CD14-positive monocyte (primary cell): Measurements from ENCODE around the gene ETS1. TPM values are rescaled to one million over a fixed set of nuclear protein-coding genes. Genes with fewer than 3 reads are reported as not detected.

ENCODE experiments used
- DNase-seq, 3 donors: peaks; one replicate each; pipeline ENCODE4 v3.0.0-alpha.2; 2011 to 2022
- H2AFZ ChIP-seq: 2 replicates; pipeline ENCODE4 v1.6.0; 2012; ENCODE audit warnings: mild to moderate bottlenecking, low read depth, low read length, inconsistent platforms; ENCODE audit not compliant: insufficient read depth, poor library complexity, severe bottlenecking
- H3K27ac ChIP-seq, 2 donors: 1 replicate in 1 of 2; 2 replicates in 1 of 2; pipeline ENCODE4 v1.5.1; 2012 to 2013; ENCODE audit warnings: low read length in 2 of 2, control low read depth in 1 of 2, inconsistent platforms in 1 of 2, low read depth in 1 of 2, mild to moderate bottlenecking in 1 of 2
- H3K27me3 ChIP-seq, 2 donors: one replicate each; pipeline versions ENCODE4 v1.6.0 to v1.6.1; 2011 to 2013; ENCODE audit warnings: low read length in 2 of 2; ENCODE audit not compliant: control insufficient read depth in 2 of 2, insufficient read depth in 2 of 2
- H3K36me3 ChIP-seq, 2 donors: replicated peaks in 1 of 2; 1 replicate in 1 of 2; 2 replicates in 1 of 2; pipeline versions ENCODE4 v1.5.1 to v1.6.1; 2012 to 2013; ENCODE audit warnings: low read length in 2 of 2, control low read depth in 1 of 2, inconsistent platforms in 1 of 2, mild to moderate bottlenecking in 1 of 2; ENCODE audit not compliant: insufficient read depth in 2 of 2, control insufficient read depth in 1 of 2
- H3K4me1 ChIP-seq, 2 donors: 1 replicate in 1 of 2; 2 replicates in 1 of 2; pipeline versions ENCODE4 v1.5.1 to v1.6.1; 2012 to 2013; ENCODE audit warnings: low read length in 2 of 2, control low read depth in 1 of 2, inconsistent platforms in 1 of 2, mild to moderate bottlenecking in 1 of 2, moderate library complexity in 1 of 2; ENCODE audit not compliant: insufficient read depth in 2 of 2, control insufficient read depth in 1 of 2
- H3K4me2 ChIP-seq: replicated peaks from 2 replicates; pipeline ENCODE3; 2012; ENCODE audit warnings: low read length, moderate library complexity, mild to moderate bottlenecking; ENCODE audit not compliant: poor library complexity, severe bottlenecking; ENCODE audit errors: extremely low read depth
- H3K4me3 ChIP-seq, 3 experiments: fragments of 200-600 bp in 1 of 3; sonication (generic) in 1 of 3; replicated peaks in 1 of 3; 1 replicate in 2 of 3; 2 replicates in 1 of 3; pipeline ENCODE4 v1.5.1; 2011 to 2013; ENCODE audit warnings: low read length in 3 of 3, mild to moderate bottlenecking in 3 of 3, control low read depth in 2 of 3, low read depth in 2 of 3, inconsistent platforms in 1 of 3, moderate library complexity in 1 of 3
- H3K79me2 ChIP-seq: 2 replicates; pipeline ENCODE4 v1.6.0; 2012; ENCODE audit warnings: mild to moderate bottlenecking, control low read depth, inconsistent platforms, low read length, moderate library complexity; ENCODE audit not compliant: insufficient read depth
- H3K9ac ChIP-seq: 2 replicates; pipeline ENCODE4 v1.6.0; 2017; ENCODE audit warnings: low read length, mild to moderate bottlenecking; ENCODE audit not compliant: insufficient read depth, poor library complexity, severe bottlenecking
- H3K9me3 ChIP-seq, 2 donors: replicated peaks in 1 of 2; 1 replicate in 1 of 2; 2 replicates in 1 of 2; pipeline versions ENCODE4 v1.5.1 to v1.6.1; 2012 to 2013; ENCODE audit warnings: low read length in 2 of 2, control low read depth in 1 of 2; ENCODE audit not compliant: control insufficient read depth in 1 of 2, insufficient read depth in 1 of 2
- H4K20me1 ChIP-seq: 2 replicates; pipeline ENCODE4 v1.6.0; 2012; ENCODE audit warnings: mild to moderate bottlenecking, low read length, control low read depth, moderate library complexity; ENCODE audit not compliant: insufficient read depth
- H3K27ac Mint-ChIP-seq, 7 donors: one replicate each; pipeline ENCODE4 v1.8.0; 2020; ENCODE audit warnings: mild to moderate bottlenecking in 7 of 7, mixed read lengths in 7 of 7, moderate library complexity in 6 of 7, inconsistent platforms in 2 of 7
- H3K27me3 Mint-ChIP-seq, 3 donors: one replicate each; pipeline ENCODE4 v1.8.0; 2021 to 2022; ENCODE audit warnings: low read depth in 3 of 3, mild to moderate bottlenecking in 3 of 3, mixed read lengths in 3 of 3, moderate library complexity in 3 of 3, inconsistent platforms in 1 of 3
- H3K36me3 Mint-ChIP-seq, 2 donors: one replicate each; pipeline ENCODE4 v1.8.0; 2020; ENCODE audit warnings: mixed read lengths in 2 of 2, inconsistent platforms in 1 of 2, mild to moderate bottlenecking in 1 of 2
- H3K4me1 Mint-ChIP-seq: one replicate; pipeline ENCODE4 v1.8.0; 2020; ENCODE audit warnings: mild to moderate bottlenecking, mixed read lengths
- H3K4me3 Mint-ChIP-seq, 2 donors: one replicate each; pipeline ENCODE4 v1.8.0; 2020; ENCODE audit warnings: mild to moderate bottlenecking in 2 of 2, mixed read lengths in 2 of 2, moderate library complexity in 1 of 2
- H3K9me3 Mint-ChIP-seq, 7 donors: one replicate each; pipeline ENCODE4 v1.8.0; 2020 to 2022; ENCODE audit warnings: mixed read lengths in 7 of 7, mild to moderate bottlenecking in 6 of 7, moderate library complexity in 6 of 7, inconsistent platforms in 2 of 7
- WGBS: methylation state at CpG from one replicate; pipeline ENCODE4 v1.1.5; 2013; ENCODE audit warnings: missing lambda C conversion rate; ENCODE audit not compliant: insufficient coverage; 5-methylcytosine and 5-hydroxymethylcytosine counted together
- intact Hi-C, 2 donors: fragments of 100-400 bp; cut with micrococcal nuclease; formaldehyde crosslinking; loops; one replicate each; pipeline versions ENCODE4 v1.15.0 to v1.15.1; 2023
- polyA plus RNA-seq, 3 donors: library from polyadenylated mRNA; depleted of rRNA in 1 of 3; unstranded in 2 of 3; stranded (reverse) in 1 of 3; fragments of 300-500 nt in 2 of 3; fragments of >200 nt in 1 of 3; fragmentation: Illumina TruSeq in 2 of 3; gene quantifications; 1 replicate in 2 of 3; 2 replicates in 1 of 3; pipeline ENCODE4 v1.2.3, GENCODE V29; 2012 to 2021
- TF ChIP-seq, protein P1 (sequence below): fragments of 200-600 bp; IDR thresholded peaks from one replicate; pipeline ENCODE4 v1.8.0; 2022; ENCODE audit warnings: antibody characterized with exemption, mild to moderate bottlenecking

ETS1 gene
- polyA plus RNA-seq, 3 donors, result 0.67 to 1.6 (median 1.6) TPM

DNA sequence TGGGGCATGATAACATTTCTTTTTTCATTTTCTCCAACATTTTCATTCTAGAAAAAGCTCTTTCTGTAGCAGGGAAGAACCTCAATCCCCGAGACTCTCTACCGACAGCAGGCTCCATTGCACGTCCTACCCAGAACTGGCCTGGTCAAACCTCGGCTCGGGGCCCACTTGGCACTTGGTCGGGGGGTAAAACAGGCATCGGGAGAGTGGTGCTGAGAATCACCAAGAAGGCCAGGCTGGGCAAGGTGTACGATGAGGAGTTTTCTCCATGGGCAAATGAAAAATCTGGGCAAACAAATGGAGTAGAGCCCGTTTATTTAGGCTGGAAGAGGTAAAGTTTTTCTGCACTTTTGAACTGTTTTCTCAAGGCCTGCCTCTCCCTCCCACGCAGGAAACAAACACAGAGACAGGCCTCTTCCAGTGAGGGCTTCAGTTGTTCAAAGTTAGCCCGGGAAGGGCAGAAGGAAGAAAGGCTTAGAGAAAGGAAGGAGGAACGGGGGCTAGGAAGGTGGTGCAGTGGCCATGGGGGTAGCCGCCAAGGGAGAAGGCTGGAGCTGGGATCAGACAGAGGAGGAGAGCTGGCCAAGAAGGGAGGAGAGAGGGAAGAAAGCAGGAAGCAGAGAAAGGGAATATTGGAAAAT is 87.6 kb downstream of the ETS1 start:
- no peaks in the 10 kb centered on the region for H3K79me2 ChIP-seq
- Mint-ChIP-seq H3K36me3 (peaks cover 0 to 5% of the 10 kb centered on the region in 2 donors), H3K27me3 (peaks cover 0 to 4% (median 2%) of the 10 kb centered on the region in 3 donors), H3K27ac (peak overlapping the region in 3 of 7 donors; percentile 8 to 17 (median 17)), H3K9me3 (peaks cover 0 to 2% (median 0%) of the 10 kb centered on the region in 7 donors), H3K4me3 (no peak overlapping the region), H3K4me1 (peaks cover 36% of the 10 kb centered on the region)
- H3K4me1 ChIP-seq, result peaks cover 0 to 10% of the 10 kb centered on the region in 2 donors
- no peaks in the 10 kb centered on the region for H3K27me3 ChIP-seq
- 97% methylated on average over 10 of the region's 13 CpGs for WGBS
- H3K27ac ChIP-seq, result no peak overlapping the region
- no peaks in the 10 kb centered on the region for H3K9me3 ChIP-seq
- H3K4me2 ChIP-seq, result no peak overlapping the region
- no peak for DNase-seq
- no peaks in the 10 kb centered on the region for H4K20me1 ChIP-seq
- H2AFZ ChIP-seq, result no peak overlapping the region
- intact Hi-C loops, result no loop called here
- no peaks in the 10 kb centered on the region for H3K36me3 ChIP-seq
- TF ChIP-seq, protein P1, sequence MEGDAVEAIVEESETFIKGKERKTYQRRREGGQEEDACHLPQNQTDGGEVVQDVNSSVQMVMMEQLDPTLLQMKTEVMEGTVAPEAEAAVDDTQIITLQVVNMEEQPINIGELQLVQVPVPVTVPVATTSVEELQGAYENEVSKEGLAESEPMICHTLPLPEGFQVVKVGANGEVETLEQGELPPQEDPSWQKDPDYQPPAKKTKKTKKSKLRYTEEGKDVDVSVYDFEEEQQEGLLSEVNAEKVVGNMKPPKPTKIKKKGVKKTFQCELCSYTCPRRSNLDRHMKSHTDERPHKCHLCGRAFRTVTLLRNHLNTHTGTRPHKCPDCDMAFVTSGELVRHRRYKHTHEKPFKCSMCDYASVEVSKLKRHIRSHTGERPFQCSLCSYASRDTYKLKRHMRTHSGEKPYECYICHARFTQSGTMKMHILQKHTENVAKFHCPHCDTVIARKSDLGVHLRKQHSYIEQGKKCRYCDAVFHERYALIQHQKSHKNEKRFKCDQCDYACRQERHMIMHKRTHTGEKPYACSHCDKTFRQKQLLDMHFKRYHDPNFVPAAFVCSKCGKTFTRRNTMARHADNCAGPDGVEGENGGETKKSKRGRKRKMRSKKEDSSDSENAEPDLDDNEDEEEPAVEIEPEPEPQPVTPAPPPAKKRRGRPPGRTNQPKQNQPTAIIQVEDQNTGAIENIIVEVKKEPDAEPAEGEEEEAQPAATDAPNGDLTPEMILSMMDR, result no peak
- H3K9ac ChIP-seq, result no peak overlapping the region
- no peak overlapping the region for H3K4me3 ChIP-seq

DNA sequence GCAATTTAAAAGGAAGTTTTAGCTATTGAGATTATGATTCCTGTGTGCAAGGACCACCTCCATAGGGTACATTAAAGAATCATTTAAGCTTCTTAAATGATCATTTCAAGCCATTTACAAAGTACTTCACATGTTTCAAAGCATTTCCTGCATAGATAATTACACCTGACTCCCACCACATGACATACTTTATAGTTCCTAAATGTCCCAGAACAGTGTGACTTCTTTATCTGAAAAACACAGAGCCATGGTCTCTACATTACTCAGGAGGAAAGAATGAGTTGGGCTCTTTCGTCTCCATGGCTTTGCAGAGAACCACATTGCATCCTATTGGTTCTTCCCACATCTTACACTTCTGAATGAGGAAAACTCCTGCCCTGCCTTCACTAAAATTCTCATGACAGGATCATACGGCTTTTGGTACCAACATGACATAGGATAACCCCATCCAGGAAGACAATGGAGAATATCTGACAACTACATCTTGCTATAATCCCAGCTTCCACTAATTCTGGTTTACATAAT is 88.6 kb downstream of the ETS1 start:
- WGBS, result 100% methylated on average over 1 of the region's 2 CpGs
- no peaks in the 10 kb centered on the region for H3K79me2 ChIP-seq
- Mint-ChIP-seq H3K4me1 (peaks cover 36% of the 10 kb centered on the region), H3K36me3 (peaks cover 0 to 5% of the 10 kb centered on the region in 2 donors), H3K9me3 (peaks cover 0 to 2% (median 0%) of the 10 kb centered on the region in 7 donors), H3K27me3 (peaks cover 0 to 4% (median 2%) of the 10 kb centered on the region in 3 donors), H3K27ac (no peak overlapping the region), H3K4me3 (no peak overlapping the region)
- no peak overlapping the region for H3K9ac ChIP-seq
- no peak for DNase-seq
- TF ChIP-seq, protein P1, result no peak
- peaks cover 0 to 10% of the 10 kb centered on the region in 2 donors for H3K4me1 ChIP-seq
- no peak overlapping the region for H3K4me2 ChIP-seq
- no peaks in the 10 kb centered on the region for H3K27me3 ChIP-seq
- no peak overlapping the region for H2AFZ ChIP-seq
- H3K27ac ChIP-seq, result no peak overlapping the region
- intact Hi-C loops, result no loop called here
- no peaks in the 10 kb centered on the region for H3K36me3 ChIP-seq
- no peaks in the 10 kb centered on the region for H3K9me3 ChIP-seq
- H3K4me3 ChIP-seq, result no peak overlapping the region
- no peaks in the 10 kb centered on the region for H4K20me1 ChIP-seq
